ENCODE data around the gene ADAMTS5. TPM values are rescaled to one million over a fixed set of nuclear protein-coding genes. Genes with fewer than 3 reads are reported as not detected.

ADAMTS5 gene
- total and polyA plus RNA-seq, 3 experiments from 2014 or later, result not detected

DNA sequence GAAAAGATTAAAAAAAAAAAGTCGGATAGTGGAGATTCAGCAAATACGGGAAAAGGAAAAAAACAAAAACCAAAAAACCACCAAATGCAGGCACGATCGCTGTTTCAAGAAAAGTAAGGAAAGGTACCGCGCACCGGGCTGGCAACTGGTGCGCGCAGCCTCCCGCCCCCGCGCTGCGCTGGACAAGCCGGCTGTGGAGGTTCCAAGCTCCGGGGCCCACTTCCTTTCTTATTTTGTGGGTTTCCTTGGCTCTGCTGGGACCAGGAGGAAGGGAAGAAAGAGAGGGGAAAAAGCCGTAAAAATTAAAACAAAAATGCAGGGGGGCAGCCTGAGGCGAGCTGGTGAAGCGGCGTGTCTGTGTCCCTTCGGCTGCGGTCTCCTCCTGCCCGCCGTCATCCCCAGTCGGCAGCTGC is 233 bp downstream of the ADAMTS5 start:
- Mint-ChIP-seq H3K4me1 (no peaks in the 10 kb centered on the region), H3K36me3 (no peaks in the 10 kb centered on the region), H3K27me3 (peaks cover 26 to 29% of the 10 kb centered on the region in 2 donors), H3K4me3 (no peak overlapping the region), H3K27ac (no peak overlapping the region), H3K9me3 (peaks cover 0 to 4% (median 3%) of the 10 kb centered on the region in 5 donors)
- H3K4me1 ChIP-seq (ENCODE audit: insufficient read depth, low read length), result no peaks in the 10 kb centered on the region
- CTCF ChIA-PET, result no interaction called here
- H3K27ac ChIP-seq (ENCODE audit: low read depth, low read length), result no peak overlapping the region
- H3K27me3 ChIP-seq (ENCODE audit: insufficient read depth, low read length, poor library complexity, severe bottlenecking), result no peaks in the 10 kb centered on the region
- POLR2A ChIA-PET, result no interaction called here
- no peaks in the 10 kb centered on the region for H3K9me3 ChIP-seq (ENCODE audit: low read length)
- no peaks in the 10 kb centered on the region for H3K36me3 ChIP-seq (ENCODE audit: insufficient read depth, low read length)
- DNase-seq, result no peak
- no peak overlapping the region for H3K4me3 ChIP-seq (ENCODE audit: low read length)

GRCh38 chr21:26965907-26966581 is 844 bp downstream of the ADAMTS5 start:
- no peaks in the 10 kb centered on the region for H3K36me3 Mint-ChIP-seq
- H3K27ac Mint-ChIP-seq, result no peak overlapping the region
- no peaks in the 10 kb centered on the region for H3K4me1 Mint-ChIP-seq
- Histone ChIP-seq H3K4me1 (ENCODE audit: insufficient read depth, low read length) (no peaks in the 10 kb centered on the region), H3K36me3 (ENCODE audit: insufficient read depth, low read length) (no peaks in the 10 kb centered on the region), H3K9me3 (ENCODE audit: low read length) (no peaks in the 10 kb centered on the region), H3K27me3 (ENCODE audit: insufficient read depth, low read length, poor library complexity, severe bottlenecking) (no peaks in the 10 kb centered on the region), H3K27ac (ENCODE audit: low read depth, low read length) (no peak overlapping the region), H3K4me3 (ENCODE audit: low read length) (no peak overlapping the region)
- no peak for DNase-seq
- H3K27me3 Mint-ChIP-seq, result peaks cover 26 to 29% of the 10 kb centered on the region in 2 donors
- ChIA-PET POLR2A (no interaction called here), CTCF (no interaction called here)
- H3K9me3 Mint-ChIP-seq, result peaks cover 0 to 4% (median 3%) of the 10 kb centered on the region in 5 donors
- no peak overlapping the region for H3K4me3 Mint-ChIP-seq

GRCh38 chr21:26965040-26965906 is 1.6 kb downstream of the ADAMTS5 start:
- Histone ChIP-seq H3K27me3 (ENCODE audit: insufficient read depth, low read length, poor library complexity, severe bottlenecking) (no peaks in the 10 kb centered on the region), H3K36me3 (ENCODE audit: insufficient read depth, low read length) (no peaks in the 10 kb centered on the region), H3K27ac (ENCODE audit: low read depth, low read length) (no peak overlapping the region), H3K4me3 (ENCODE audit: low read length) (no peak overlapping the region), H3K9me3 (ENCODE audit: low read length) (no peaks in the 10 kb centered on the region), H3K4me1 (ENCODE audit: insufficient read depth, low read length) (no peaks in the 10 kb centered on the region)
- CTCF ChIA-PET, result no interaction called here
- no peak for DNase-seq
- peaks cover 26 to 29% of the 10 kb centered on the region in 2 donors for H3K27me3 Mint-ChIP-seq
- no peaks in the 10 kb centered on the region for H3K36me3 Mint-ChIP-seq
- no peak overlapping the region for H3K4me3 Mint-ChIP-seq
- H3K4me1 Mint-ChIP-seq, result no peaks in the 10 kb centered on the region
- H3K9me3 Mint-ChIP-seq, result peaks cover 0 to 4% (median 3%) of the 10 kb centered on the region in 5 donors
- POLR2A ChIA-PET, result no interaction called here
- no peak overlapping the region for H3K27ac Mint-ChIP-seq

- POLR2A ChIA-PET, result no interaction called here
- H3K27me3 Mint-ChIP-seq, result peaks cover 26 to 29% of the 10 kb centered on the region in 2 donors
Measured at GRCh38 chr21:26964170-26964778, 2.6 kb downstream of the ADAMTS5 start.

GRCh38 chr21:26962621-26963181 is 4.2 kb downstream of the ADAMTS5 start:
- Histone ChIP-seq H3K36me3 (ENCODE audit: insufficient read depth, low read length) (no peaks in the 10 kb centered on the region), H3K4me3 (ENCODE audit: low read length) (no peak overlapping the region), H3K27ac (ENCODE audit: low read depth, low read length) (no peak overlapping the region), H3K9me3 (ENCODE audit: low read length) (no peaks in the 10 kb centered on the region), H3K4me1 (ENCODE audit: insufficient read depth, low read length) (no peaks in the 10 kb centered on the region), H3K27me3 (ENCODE audit: insufficient read depth, low read length, poor library complexity, severe bottlenecking) (no peaks in the 10 kb centered on the region)
- peaks cover 18% of the 10 kb centered on the region in 2 donors for H3K27me3 Mint-ChIP-seq
- POLR2A ChIA-PET, result no interaction called here
- no peak for DNase-seq
- CTCF ChIA-PET, result no interaction called here
- H3K36me3 Mint-ChIP-seq, result no peaks in the 10 kb centered on the region
- H3K4me3 Mint-ChIP-seq, result no peak overlapping the region
- H3K4me1 Mint-ChIP-seq, result no peaks in the 10 kb centered on the region
- H3K9me3 Mint-ChIP-seq, result peaks cover 0 to 4% (median 3%) of the 10 kb centered on the region in 5 donors
- no peak overlapping the region for H3K27ac Mint-ChIP-seq

More at GRCh38 chr21:26964170-26964778, 2.6 kb downstream of the ADAMTS5 start:
- Histone ChIP-seq H3K36me3 (ENCODE audit: insufficient read depth, low read length) (no peaks in the 10 kb centered on the region), H3K4me1 (ENCODE audit: insufficient read depth, low read length) (no peaks in the 10 kb centered on the region), H3K9me3 (ENCODE audit: low read length) (no peaks in the 10 kb centered on the region), H3K4me3 (ENCODE audit: low read length) (no peak overlapping the region), H3K27me3 (ENCODE audit: insufficient read depth, low read length, poor library complexity, severe bottlenecking) (no peaks in the 10 kb centered on the region), H3K27ac (ENCODE audit: low read depth, low read length) (no peak overlapping the region)
- Mint-ChIP-seq H3K4me1 (no peaks in the 10 kb centered on the region), H3K27ac (no peak overlapping the region), H3K9me3 (peaks cover 0 to 4% (median 3%) of the 10 kb centered on the region in 5 donors), H3K36me3 (no peaks in the 10 kb centered on the region), H3K4me3 (no peak overlapping the region)
- no peak for DNase-seq
- CTCF ChIA-PET, result no interaction called here

- Mint-ChIP-seq H3K4me1 (no peaks in the 10 kb centered on the region), H3K36me3 (no peaks in the 10 kb centered on the region), H3K4me3 (no peak overlapping the region), H3K27ac (no peak overlapping the region), H3K27me3 (peaks cover 11 to 18% of the 10 kb centered on the region in 2 donors), H3K9me3 (peaks cover 0 to 4% (median 3%) of the 10 kb centered on the region in 5 donors)
- H3K4me1 ChIP-seq (ENCODE audit: insufficient read depth, low read length), result no peaks in the 10 kb centered on the region
- POLR2A ChIA-PET, result no interaction called here
- no peaks in the 10 kb centered on the region for H3K36me3 ChIP-seq (ENCODE audit: insufficient read depth, low read length)
- DNase-seq, result no peak
- no peak overlapping the region for H3K4me3 ChIP-seq (ENCODE audit: low read length)
- H3K27me3 ChIP-seq (ENCODE audit: insufficient read depth, low read length, poor library complexity, severe bottlenecking), result no peaks in the 10 kb centered on the region
- no peaks in the 10 kb centered on the region for H3K9me3 ChIP-seq (ENCODE audit: low read length)
- H3K27ac ChIP-seq (ENCODE audit: low read depth, low read length), result no peak overlapping the region
- CTCF ChIA-PET, result no interaction called here
Measured at GRCh38 chr21:26961698-26962097, 5.2 kb downstream of the ADAMTS5 start.

DNA sequence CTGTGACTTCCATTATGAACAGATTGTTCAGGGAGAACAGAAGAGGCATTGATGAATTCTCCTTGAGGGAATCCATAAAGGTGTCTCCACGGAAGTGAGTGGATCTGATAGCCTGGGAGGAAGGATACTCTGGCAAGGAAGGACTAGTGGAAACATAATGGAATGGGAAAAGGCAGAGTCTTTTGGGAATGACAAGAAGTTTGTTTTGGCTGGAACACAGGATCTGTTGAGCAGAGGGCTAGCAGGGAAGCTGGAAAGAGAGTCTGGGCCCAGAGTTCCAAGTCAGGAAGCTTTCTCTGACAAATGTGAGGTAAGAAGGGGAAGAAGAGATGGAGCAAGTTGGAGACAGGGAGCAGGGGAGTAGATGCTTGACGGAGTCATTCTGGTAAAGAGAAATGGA is 8.1 kb downstream of the ADAMTS5 start:
- ChIA-PET CTCF (no interaction called here), POLR2A (no interaction called here)
- no peaks in the 10 kb centered on the region for H3K9me3 ChIP-seq (ENCODE audit: low read length)
- Mint-ChIP-seq H3K27me3 (peaks cover under 1 to 5% of the 10 kb centered on the region in 2 donors), H3K36me3 (no peaks in the 10 kb centered on the region), H3K4me3 (no peak overlapping the region), H3K9me3 (peaks cover 0 to 3% (median 0%) of the 10 kb centered on the region in 5 donors), H3K4me1 (no peaks in the 10 kb centered on the region), H3K27ac (no peak overlapping the region)
- H3K27me3 ChIP-seq (ENCODE audit: insufficient read depth, low read length, poor library complexity, severe bottlenecking), result no peaks in the 10 kb centered on the region
- no peak for DNase-seq
- H3K4me3 ChIP-seq (ENCODE audit: low read length), result no peak overlapping the region
- H3K27ac ChIP-seq (ENCODE audit: low read depth, low read length), result no peak overlapping the region
- no peaks in the 10 kb centered on the region for H3K36me3 ChIP-seq (ENCODE audit: insufficient read depth, low read length)
- H3K4me1 ChIP-seq (ENCODE audit: insufficient read depth, low read length), result no peaks in the 10 kb centered on the region

DNA sequence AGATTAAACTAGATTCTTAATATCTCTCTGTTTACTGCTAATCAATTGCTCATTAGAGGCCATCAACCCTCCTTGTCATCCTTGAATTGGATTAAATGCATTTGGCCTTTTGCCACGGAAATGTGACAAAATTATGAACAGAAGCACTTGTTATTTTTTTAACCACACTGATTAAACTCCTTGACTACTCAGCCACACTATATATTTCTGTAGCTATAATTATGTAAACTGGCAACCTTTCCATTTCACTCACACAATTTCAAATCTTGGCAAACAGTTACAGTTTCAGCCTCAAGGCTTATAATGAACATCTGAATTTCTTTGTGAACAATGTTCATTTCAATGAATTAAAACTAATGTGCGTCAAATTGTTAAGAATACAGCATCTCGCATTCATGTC is 10.1 kb downstream of the ADAMTS5 start:
- Histone ChIP-seq H3K27ac (ENCODE audit: low read depth, low read length) (no peak overlapping the region), H3K9me3 (ENCODE audit: low read length) (no peaks in the 10 kb centered on the region), H3K4me3 (ENCODE audit: low read length) (no peak overlapping the region), H3K4me1 (ENCODE audit: insufficient read depth, low read length) (no peaks in the 10 kb centered on the region), H3K36me3 (ENCODE audit: insufficient read depth, low read length) (no peaks in the 10 kb centered on the region), H3K27me3 (ENCODE audit: insufficient read depth, low read length, poor library complexity, severe bottlenecking) (no peaks in the 10 kb centered on the region)
- no peak for DNase-seq
- ChIA-PET CTCF (no interaction called here), POLR2A (no interaction called here)
- Mint-ChIP-seq H3K4me3 (no peak overlapping the region), H3K4me1 (no peaks in the 10 kb centered on the region), H3K9me3 (peaks cover 0 to 1% (median 0%) of the 10 kb centered on the region in 5 donors), H3K36me3 (no peaks in the 10 kb centered on the region), H3K27ac (no peak overlapping the region), H3K27me3 (no peaks in the 10 kb centered on the region)
